Eye (tissue), 1 donor: Measurements from ENCODE around the gene BPIFB3.
"Not testable (repeated sequence)": the region's sequence is repeated elsewhere in the genome, so short reads cannot be mapped to it uniquely, and the experiment has no call there.

Experiments
- DNase-seq: peaks from one replicate; pipeline ENCODE4 v3.0.0-alpha.2; 2015

Gene BPIFB3

DNA sequence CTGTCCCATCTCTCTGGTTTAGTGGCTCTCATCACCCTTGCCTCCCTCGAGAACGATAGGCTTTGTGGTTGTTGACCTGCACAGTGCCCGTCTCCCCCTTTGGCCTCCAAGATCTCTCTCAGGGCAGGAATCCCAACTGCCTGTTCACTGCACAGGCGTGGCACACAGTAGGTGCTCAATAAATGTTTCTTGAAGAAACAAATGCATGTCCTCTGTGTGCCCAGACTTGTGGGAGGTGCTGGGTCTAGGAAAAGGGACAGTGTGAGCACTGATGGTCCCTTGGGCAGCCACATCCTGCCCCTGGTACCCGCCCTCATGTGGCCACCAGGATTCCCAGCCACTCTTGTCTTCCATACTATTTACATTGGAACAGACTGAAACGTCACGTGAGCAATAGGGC is 24.8 kb upstream of the BPIFB3 start:
- no peak for DNase-seq

DNA sequence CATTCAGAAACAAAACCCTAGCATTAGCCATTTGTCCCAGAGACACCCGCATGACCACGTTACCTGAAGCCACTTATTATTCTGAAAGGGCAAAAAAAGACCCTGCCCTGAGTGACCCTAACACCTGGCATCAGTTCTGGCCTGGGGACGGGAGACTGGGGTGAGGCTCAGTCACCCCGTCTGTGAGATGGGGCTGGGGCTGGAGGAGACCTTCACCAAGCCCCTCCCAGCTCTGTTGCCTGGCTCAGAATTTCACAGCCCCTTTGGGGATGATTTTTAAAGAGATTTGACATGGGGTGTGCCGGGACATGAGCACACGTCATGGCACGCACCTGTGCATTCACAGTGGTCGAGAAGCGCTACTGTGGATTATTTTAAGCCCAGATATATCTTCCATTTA is 23.6 kb upstream of the BPIFB3 start:
- no peak for DNase-seq

DNA sequence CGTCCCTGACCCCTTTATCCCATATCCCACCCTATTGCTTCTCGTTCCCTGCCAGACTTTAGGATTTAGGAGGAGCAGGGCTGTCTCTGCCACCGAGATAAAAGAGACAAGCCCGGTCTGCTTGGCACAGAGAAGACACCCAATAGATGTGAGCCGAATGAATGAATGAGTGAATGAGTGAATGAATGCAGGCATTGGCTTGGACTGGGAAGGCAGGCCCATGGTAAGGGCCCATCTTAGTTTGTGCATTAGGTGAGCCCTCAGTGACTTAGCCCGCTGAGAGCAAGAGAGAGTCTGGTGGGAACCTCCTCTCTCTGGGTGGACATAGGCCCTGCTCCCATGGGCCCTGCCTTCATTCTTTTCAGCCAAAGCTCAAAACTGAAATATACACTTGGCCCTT is 23.1 kb upstream of the BPIFB3 start:
- no peak for DNase-seq

DNA sequence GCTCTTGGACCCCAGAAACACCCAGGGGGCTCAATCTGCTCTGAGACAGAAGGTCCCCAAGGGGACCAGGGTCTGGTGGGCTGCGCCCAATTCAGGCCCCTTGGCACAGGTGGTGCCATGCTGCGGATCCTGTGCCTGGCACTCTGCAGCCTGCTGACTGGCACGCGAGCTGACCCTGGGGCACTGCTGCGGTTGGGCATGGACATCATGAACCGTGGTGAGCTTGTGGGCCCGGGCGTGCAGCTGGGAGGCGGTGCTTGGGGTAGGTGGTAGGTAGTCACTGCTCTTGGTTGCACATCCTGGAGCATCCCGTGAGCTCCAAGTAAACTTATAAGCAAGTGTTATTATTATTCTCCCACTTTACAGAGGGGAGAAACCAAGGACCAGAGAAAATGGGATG is 22.2 kb upstream of the BPIFB3 start, which contains the start of gene BPIFB6:
BPIFB6 (plus strand) TSS at position 118 of the 400 bp plus-strand sequence; CDS start at position 118, 0 bp downstream.
- no peak for DNase-seq

DNA sequence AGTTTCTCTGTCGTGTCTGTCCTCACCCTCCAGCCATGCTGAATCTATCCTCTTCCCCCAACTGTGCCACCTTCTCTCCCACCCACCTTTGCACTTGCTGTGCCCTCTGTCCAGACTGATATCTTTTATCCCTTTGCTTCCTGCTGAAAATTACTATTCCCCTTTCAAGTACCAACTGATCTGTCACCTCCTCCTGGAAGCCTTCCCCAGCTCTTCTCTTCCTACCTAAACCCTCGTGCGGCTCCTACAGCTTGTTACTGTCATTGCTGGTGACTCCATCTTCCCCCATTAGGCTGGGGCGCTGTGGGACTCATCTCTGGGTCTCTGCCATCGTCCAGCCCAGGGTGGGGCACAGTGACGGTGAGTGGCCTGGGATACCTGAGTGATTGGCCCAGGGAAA is 21.1 kb upstream of the BPIFB3 start:
- DNase-seq = no peak

DNA sequence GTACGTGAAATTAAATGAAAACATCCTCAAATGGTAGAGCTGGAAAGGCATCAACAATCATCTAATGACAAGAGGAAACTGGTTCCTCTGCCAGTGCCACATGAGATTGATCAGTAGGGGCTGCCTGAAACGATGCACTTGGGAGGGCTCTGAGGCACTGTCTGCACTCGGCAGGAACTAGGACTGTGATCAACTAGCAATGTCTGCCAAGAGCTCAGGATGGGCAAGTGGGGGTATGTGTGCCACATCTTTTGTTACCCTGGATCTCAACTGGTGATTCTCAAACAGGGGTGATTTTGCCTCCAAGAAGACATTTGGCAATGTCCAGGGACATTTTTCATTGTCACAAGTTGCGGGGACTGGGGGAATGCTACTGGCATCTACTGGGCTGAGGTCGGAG is 20.3 kb upstream of the BPIFB3 start:
- DNase-seq = no peak

DNA sequence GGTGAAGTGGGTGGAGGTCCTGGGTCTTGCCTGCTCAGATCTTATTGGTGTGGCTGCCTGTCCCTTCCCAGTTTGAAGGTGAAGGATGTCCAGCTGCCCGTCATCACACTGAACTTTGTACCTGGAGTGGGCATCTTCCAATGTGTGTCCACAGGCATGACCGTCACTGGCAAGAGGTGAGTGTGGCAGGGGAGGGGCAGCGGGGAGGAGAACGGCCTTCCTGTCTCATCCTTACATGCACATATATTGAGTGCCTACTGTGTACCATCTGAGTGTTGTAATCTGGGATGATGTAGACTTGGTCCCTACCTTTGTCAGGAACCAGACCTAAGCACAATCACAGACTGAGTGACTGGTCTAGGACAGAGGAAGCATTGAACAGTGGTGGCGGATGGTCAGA is 19.6 kb upstream of the BPIFB3 start:
- no peak for DNase-seq

DNA sequence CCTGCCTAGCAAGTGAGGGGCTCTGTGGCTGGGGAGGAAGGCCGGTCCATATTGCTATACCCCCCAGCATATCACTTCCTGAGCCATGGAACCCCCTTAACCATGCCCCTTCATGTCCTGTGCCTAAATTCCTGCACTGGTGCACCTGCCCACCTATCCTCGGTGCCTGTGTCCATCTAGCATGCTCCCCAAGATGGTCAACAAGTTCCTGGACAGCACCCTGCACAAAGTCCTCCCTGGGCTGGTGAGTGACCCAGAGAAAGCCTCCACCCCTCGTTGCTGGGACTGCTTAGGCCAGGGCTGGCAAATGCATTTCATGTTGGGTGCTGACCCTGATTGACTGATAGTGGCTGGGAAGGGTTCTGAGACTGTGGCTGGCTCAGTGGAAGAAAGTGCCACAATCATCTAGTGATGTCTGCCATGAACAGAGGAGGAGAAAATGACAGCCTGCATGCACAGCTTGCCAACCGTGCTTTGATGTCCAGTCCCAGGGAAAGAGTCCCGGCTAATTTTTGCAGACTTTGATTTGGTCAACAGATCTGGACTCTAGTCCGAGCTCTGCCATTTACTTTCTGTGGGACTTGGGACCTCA is 18.7 kb upstream of the BPIFB3 start:
- no peak for DNase-seq

DNA sequence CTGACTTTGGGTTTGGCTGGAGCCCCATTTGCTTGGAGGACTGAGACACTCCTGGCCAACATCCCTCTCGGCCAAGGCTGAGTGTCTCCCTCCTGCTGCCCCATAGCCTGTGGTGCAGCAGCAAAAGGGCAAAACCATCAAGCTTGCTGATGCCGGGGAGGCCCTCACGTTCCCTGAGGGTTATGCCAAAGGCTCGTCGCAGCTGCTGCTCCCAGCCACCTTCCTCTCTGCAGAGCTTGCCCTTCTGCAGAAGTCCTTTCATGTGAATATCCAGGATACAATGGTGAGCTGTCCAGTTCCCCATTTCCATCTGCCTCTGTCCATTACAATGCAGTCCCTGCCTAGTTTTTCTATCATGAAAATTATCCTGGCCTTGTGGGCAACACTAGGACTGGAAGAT is 16.2 kb upstream of the BPIFB3 start:
- DNase-seq = no peak

DNA sequence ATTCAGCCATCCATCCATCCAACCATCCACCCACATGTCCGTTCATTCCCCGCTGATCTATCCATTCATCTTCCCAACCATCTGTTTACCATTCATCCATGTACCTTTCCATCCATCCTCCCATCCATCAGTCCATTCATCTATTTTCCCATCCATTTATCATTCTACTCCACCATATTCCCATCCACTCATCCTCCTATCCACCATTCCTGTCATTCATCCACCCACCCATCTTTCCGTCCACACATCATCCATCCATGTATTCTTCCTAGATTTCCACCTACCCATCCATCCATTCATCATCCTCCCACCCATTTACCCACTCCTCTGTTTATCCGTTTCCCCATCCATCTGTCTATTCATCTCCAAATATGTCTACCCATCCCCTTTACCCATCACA is 15.5 kb upstream of the BPIFB3 start:
- DNase-seq = no peak

DNA sequence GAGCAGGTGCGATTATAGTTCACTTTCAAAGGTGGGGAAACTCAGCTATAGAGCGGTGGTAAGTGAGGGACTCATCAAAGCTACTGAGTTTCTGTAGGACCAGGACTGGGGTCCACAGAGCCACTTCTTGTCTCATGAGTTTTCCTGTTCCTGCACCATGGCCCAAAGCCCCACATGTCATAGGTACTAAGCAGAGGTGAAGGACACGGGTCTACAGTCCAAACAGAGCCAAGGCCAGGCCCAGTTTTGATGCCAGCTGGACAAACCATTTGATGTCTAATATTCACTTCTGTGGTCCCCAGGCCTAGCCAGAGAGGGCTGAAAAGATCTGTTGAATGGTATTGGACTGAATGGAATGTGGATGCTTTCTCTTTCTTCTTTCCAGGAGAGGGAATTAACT is 11.3 kb upstream of the BPIFB3 start:
- no peak for DNase-seq

DNA sequence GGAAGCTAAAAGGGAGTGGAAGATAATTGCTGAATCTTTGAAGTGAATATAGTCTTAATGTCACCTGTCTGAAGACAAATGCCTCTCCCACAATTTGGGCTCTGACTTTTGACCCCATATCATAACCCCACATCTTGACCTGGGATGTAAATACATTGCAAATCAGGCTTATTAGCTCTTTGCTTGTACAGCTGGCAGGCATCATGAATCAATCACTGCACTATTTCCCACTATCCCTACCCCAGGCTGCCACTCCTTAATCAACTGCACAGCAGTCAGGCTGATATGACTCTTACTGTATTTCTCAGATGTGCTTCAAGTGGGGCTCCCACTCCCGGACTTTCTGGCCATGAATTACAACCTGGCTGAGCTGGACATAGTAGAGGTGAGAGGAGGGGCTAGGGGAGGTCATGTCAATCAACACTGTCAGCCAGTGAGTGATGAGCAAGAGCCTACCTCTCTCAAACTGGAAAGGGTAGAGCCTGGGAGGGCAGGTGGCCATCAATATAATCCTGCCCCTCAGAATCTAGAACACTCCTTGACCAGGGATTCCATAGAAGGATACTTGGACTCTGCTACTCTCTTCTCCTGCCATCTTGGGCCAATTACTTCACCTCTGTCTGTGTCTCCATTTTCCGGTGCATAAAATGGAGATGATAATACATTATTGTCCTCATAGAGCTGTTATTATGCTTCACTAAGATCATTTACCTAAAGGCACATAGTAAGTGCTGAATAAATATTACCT is 10.5 kb upstream of the BPIFB3 start:
- DNase-seq = no peak

DNA sequence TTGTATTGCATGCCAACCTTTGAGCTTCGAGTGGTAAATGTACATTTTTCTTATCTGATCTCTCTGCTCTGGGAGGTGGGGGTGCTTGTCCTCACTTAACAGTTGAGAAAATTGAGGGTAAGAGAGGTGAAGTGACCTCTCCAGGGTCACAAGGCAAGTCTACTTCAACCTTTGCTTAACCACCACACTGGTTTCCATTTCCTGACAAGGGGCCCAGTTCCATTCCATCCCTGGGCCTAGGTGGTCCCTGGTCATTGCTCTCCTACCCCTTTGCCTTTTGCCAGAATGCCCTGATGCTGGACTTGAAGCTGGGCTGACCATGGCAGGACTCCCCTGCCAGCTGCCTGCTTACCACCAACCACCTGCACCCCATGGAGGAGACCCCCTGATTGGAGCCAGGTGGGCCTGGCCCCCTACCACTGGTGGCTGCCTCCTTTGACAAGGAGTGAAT is 9.9 kb upstream of the BPIFB3 start:
- DNase-seq = no peak

DNA sequence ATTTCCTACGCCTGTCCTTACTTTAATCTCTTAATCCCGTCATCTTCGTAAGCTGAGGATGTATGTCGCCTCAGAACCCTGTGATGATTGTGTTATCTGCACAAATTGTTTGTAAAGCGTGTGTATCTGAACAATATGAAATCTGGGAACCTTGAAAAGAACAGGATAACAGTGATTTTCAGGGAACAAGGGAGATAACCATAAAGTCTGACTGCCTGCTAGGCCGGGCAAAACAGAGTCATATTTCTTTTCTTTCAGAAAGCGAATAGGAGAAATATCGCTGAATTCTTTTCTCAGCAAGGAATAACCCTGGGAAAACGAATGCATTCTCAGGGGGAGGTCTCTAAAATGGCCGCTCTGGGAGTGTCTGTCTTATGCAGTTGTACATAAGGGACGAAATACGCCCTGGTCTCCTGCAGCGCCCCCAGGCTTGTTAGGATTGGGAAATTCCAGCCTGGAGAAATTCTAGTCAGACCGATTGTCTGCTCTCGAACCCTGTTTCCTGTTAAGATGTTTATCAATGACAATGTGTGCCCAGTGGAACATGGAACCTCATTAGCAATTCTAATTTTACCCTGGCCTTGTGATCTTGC is 8.5 kb upstream of the BPIFB3 start:
- not testable (repeated sequence) for DNase-seq

DNA sequence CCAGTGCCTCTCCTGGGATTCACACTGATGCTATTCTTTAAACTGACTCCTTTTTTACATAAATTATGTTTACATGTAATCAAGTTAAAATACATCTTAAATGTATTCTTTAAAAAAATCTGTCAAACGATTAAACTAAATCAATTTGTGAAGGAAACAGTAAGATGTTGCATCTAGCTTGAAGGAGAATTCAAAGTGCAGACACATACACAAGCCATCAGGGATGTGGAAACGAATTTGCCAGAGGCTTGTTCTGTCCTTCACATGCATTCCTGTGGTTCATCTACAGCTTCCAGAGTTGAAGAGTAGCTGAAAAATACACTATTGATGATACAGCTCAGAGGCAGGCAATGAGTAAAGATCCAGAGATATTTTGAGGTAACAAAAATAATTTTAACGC is 7.3 kb upstream of the BPIFB3 start:
- DNase-seq = no peak

DNA sequence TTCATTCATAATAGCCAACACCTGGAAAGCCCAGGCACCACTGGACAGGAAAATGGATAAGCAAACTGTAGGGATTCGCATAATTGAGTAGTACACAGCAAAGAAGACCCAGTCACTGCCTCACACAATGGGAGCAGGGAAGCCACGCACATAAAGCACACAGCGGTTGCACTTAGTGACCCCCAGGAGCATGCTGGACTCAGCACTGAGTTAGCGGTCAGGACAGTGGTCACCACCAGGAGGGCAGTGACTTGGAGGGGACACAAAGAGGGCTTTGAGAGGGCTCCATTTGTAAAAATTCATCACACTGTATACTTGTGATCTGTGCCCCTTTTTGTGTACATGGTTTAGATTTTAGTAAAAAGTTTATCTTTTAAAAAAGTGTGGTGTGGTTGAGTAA is 2.4 kb upstream of the BPIFB3 start:
- no peak for DNase-seq

DNA sequence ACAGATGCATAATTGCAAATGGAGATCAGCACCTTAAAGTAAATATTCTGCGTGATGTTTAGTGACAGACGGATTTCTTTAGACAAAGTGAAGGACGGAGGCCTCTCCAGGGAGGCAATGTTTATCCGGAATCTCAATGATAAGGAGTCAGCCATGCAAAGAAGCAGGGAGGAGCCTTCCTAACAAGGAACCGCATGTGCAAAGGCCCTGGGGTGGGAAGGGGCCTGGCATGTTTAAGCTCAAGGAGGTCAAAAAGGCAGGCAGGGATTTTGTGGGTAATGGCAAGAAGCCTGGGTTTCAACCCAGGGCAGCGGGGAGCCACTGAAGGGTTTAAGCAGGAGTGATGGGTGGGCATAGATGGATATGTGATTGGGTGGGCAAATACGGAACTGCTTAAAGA is 678 bp downstream of the BPIFB3 start:
- DNase-seq = no peak

DNA sequence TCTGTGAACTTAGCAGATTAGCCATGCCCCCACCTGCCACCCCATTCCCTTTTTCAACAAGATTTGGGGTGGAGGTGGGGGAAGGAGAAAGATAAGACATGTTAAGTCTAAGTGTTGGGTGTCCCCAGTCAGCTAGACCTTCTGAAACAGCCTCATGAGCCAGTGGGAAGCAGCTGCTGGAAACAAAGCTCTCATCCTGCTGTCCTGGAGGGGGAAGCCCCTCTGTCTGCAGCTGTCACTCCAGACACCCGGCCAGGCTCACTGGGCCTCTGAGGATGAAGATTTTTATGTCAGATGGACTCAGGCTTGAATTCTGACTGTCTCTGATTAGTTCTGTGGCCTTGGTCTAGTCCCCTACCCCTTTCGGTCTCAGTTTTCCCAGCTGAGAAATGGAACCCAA is 1.1 kb downstream of the BPIFB3 start:
- no peak for DNase-seq

DNA sequence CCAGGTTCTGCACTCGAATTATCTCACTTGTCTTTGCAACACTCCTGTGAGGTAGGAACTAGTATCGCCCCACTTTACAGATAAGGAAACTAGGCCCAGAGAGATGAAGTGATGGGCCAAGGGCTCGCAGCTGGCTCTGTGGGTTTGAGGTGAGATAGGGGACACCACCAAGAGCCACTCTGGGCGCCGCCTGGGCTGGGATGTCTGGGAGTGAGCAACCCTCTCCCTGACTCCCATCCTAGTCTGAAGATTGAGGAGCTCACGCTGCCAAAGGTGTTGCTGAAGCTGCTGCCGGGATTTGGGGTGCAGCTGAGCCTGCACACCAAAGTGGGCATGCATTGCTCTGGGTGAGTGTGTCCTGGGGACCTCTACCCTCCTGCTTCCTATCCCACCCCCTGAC is 5.4 kb downstream of the BPIFB3 start:
- no peak for DNase-seq

DNA sequence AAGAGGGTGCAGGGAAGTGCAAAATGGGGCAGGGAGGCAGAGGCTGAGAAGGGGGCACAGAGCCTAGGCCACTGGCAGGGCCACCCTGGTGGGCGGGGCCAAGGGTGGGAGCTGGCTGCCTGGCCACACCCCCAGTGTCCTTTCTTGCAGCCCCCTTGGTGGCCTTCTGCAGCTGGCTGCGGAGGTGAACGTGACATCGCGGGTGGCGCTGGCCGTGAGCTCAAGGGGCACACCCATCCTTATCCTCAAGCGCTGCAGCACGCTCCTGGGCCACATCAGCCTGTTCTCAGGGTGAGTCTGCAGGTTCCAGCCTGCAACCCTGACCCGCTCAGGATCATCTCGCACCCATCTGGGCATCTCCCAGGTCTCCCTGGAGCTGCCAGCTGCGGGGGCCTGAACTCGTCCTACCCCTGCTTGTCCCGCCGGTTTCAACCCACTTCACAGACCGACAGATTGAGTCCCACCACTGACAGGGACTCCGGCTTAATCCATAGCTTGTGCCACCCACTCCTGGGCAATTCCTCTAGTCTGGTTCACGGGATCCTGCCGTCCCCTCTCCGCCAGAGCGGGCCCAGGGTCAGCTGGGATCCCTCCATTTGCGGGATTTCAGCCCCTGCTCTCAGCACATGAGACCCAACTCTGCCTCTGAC is 6.2 kb downstream of the BPIFB3 start:
- DNase-seq = no peak

DNA sequence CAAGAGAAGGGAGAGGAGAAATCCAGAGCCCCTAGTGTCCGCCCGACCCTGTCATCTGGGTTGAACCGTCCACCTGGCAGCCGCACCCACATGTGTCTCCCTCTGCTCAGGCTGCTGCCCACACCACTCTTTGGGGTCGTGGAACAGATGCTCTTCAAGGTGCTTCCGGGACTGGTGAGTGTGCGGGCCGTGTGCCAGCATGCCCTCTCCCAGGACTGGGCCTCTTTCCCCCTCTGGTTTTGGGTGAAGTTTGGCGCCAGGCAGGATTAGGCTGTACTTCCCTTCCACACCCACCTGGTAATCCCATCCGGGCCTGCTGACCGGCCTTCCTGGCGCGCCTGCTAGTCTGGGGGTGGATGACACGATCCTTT is 7.9 kb downstream of the BPIFB3 start:
- DNase-seq = no peak

DNA sequence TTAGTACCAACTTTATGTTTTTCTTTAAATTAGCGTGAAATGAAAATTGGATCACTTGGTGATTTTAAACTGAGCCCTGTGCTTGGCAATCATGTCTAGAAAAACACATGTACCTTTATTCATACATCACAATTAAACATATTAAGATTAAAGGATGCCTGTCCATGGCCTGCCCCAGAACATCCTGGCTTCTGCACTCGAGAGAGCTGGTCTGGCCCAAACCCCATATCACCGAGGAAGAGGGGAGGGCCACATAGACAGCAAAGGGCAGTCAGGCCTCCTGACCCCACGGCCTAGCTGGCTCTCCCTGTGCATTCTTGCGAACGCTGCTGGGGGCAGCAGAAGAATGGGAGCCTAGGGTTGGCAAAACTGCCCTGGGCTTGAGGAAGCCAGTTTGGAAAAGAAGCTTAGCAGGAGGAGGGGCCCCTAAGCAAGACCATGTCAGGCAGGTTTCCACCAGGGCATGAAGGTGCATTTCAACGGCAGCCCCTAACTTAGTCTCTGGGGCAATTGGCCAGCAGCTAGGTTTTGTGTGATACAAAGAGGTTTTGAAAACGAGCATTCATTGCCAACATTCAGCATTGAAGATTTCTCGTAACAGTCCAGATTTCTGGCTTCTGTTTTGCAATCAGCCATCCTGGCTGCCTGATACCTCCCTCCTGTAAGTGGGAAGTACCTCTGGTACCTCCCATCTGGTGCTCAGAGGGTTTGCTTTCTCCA is 8.6 kb downstream of the BPIFB3 start:
- DNase-seq = no peak

DNA sequence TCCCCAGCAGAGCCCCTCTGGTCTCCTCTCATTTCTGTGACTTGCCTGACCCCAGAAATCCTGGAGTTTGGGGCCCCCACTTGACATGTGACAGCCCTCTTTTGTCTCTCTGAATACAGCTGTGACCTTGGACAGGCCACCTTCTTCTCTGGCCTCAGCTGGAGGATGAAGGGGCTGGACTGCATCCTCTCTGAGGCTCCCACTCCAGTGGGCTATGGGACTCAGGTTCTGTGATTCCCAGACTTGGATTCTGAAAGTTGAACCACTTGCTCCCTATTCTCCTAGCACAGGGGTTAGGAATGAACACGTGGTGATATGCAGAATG is 9.1 kb downstream of the BPIFB3 start:
- no peak for DNase-seq

DNA sequence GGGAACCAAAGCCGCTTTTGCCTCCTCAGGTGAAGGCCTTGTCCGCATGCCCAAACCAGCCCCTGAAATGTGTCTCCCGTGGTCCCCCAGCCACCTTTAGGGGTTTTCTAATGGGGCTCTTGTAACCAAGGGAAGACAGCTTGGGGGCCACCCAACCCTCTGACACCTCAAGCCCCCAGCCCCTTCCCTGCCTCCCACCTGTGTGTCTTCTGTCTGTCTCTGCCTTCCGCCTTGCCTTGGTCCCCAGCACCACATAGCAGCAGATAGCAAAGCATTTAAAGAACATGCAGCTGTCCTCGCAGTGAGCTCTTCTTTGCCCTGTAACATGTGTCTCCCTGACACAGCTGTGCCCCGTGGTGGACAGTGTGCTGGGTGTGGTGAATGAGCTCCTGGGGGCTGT is 9.6 kb downstream of the BPIFB3 start:
- DNase-seq = no peak
